Smooth muscle cell (in vitro differentiated cells): ENCODE data around the gene UBE2S. TPM values are rescaled to one million over a fixed set of nuclear protein-coding genes. Genes with fewer than 3 reads are reported as not detected.

Experiments used
- DNase-seq: peaks from one replicate; lab custom pipeline; 2025; ENCODE audit not compliant: unreplicated experiment; lab: John Stamatoyannopoulos, UW
- H2AFZ ChIP-seq: fragments of 200-600 bp; sonication (generic); 2 replicates; pipeline ENCODE4 v1.6.0; 2016; ENCODE audit warnings: antibody characterized with exemption, low read depth, mild to moderate bottlenecking
- H3F3A ChIP-seq: fragments of 200-600 bp; sonication (generic); 2 replicates; pipeline ENCODE4 v1.6.0; 2017; ENCODE audit warnings: antibody characterized with exemption, low read depth
- H3K27ac ChIP-seq: fragments of 200-600 bp; sonication (generic); 2 replicates; pipeline ENCODE4 v1.5.1; 2016; ENCODE audit warnings: low read depth, mild to moderate bottlenecking
- H3K27me3 ChIP-seq: fragments of 200-600 bp; sonication (generic); 2 replicates; pipeline ENCODE4 v1.6.1; 2016; ENCODE audit warnings: low read depth, mild to moderate bottlenecking
- H3K36me3 ChIP-seq: fragments of 200-600 bp; sonication (generic); 2 replicates; pipeline ENCODE4 v1.5.1; 2016; ENCODE audit warnings: low read depth
- H3K4me1 ChIP-seq: fragments of 200-600 bp; sonication (generic); 2 replicates; pipeline ENCODE4 v1.5.1; 2016; ENCODE audit warnings: low read depth
- H3K4me2 ChIP-seq: fragments of 200-600 bp; sonication (generic); 2 replicates; pipeline ENCODE4 v1.6.0; 2016; ENCODE audit warnings: mild to moderate bottlenecking
- H3K4me3 ChIP-seq: fragments of 200-600 bp; sonication (generic); 2 replicates; pipeline ENCODE4 v1.5.1; 2016; ENCODE audit warnings: mild to moderate bottlenecking
- H3K79me2 ChIP-seq: fragments of 200-600 bp; sonication (generic); 2 replicates; pipeline ENCODE4 v1.6.0; 2016; ENCODE audit warnings: low read depth, mild to moderate bottlenecking
- H3K9ac ChIP-seq: fragments of 200-600 bp; sonication (generic); 2 replicates; pipeline ENCODE4 v1.6.0; 2016; ENCODE audit warnings: low read depth
- H3K9me3 ChIP-seq: fragments of 200-600 bp; sonication (generic); replicated peaks from 2 replicates; pipeline ENCODE4 v1.5.1; 2016; ENCODE audit warnings: low read depth
- H4K20me1 ChIP-seq: fragments of 200-600 bp; sonication (generic); 2 replicates; pipeline ENCODE4 v1.6.0; 2016; ENCODE audit warnings: low read depth
- WGBS: methylation state at CpG from one replicate; pipeline ENCODE4 v1.1.7; 2016; ENCODE audit warnings: low lambda C conversion rate; 5-methylcytosine and 5-hydroxymethylcytosine counted together
- polyA plus RNA-seq: library from polyadenylated mRNA; unstranded; fragments of >200 nt; fragmentation: Nextera tagmentation; extraction: Ambion mirVana; gene quantifications from 2 replicates; pipeline ENCODE4 v1.2.1, GENCODE V29; 2016
- total RNA-seq: library from RNA; depleted of rRNA; stranded (reverse); fragments of >200 nt; gene quantifications from 2 replicates; pipeline ENCODE4 v1.2.3, GENCODE V29; 2014
- TF ChIP-seq, protein P1 (sequence below): fragments of 200-600 bp; sonication (generic); IDR thresholded peaks from 2 replicates; pipeline ENCODE4 v1.5.1; 2017; ENCODE audit warnings: borderline replicate concordance, mild to moderate bottlenecking, antibody characterized with exemption; ENCODE audit not compliant: insufficient read depth, poor library complexity, severe bottlenecking

UBE2S gene
- total and polyA plus RNA-seq, 2 experiments from 2014 or later: 39.9 to 171 TPM

DNA sequence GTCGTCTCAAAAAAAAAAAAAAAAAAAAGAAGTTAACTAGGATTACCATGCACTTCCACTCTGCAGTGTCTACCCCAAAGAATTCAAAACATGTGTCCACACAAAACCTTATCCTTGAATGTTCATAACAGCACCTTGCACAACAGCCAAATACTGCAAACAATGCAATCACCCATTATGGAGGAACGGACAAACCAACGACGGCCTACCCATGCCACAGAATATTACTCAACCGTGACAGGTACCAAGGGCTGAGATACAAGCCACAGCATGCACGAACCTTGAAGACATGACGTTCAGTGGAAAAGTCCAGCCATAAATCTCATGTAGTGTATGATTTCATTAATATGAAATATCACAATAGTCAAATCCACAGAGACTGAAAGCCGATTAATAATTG is 38.5 kb upstream of the UBE2S start:
- peaks cover 80% of the 10 kb centered on the region for H3K27me3 ChIP-seq
- DNase-seq: no peak

DNA sequence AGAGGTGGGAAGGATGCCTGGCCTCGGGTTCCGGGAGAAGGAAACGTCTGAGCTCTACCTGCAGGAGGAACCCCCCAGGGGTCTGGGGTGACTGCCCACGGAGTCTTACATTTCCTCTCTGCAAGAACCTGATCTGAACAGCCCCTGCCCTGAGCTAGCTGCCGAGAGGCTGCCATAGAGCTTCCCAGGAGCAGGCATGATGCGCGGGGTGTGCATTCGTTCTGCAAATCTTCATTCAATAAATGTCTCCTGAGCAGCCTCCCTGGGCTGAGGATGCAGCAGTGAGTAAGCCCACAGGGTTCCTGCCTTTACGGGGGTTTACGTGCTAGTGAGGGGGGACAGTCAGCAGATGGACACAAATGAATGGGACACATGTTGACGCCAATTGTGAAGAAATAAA is 37.1 kb upstream of the UBE2S start:
- H3K9ac ChIP-seq: no peak overlapping the region
- H3K4me3 ChIP-seq: no peak overlapping the region
- TF ChIP-seq, protein P1, sequence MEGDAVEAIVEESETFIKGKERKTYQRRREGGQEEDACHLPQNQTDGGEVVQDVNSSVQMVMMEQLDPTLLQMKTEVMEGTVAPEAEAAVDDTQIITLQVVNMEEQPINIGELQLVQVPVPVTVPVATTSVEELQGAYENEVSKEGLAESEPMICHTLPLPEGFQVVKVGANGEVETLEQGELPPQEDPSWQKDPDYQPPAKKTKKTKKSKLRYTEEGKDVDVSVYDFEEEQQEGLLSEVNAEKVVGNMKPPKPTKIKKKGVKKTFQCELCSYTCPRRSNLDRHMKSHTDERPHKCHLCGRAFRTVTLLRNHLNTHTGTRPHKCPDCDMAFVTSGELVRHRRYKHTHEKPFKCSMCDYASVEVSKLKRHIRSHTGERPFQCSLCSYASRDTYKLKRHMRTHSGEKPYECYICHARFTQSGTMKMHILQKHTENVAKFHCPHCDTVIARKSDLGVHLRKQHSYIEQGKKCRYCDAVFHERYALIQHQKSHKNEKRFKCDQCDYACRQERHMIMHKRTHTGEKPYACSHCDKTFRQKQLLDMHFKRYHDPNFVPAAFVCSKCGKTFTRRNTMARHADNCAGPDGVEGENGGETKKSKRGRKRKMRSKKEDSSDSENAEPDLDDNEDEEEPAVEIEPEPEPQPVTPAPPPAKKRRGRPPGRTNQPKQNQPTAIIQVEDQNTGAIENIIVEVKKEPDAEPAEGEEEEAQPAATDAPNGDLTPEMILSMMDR: no peak
- no peak for DNase-seq
- H3K27me3 ChIP-seq: peaks cover 83% of the 10 kb centered on the region
- no peak overlapping the region for H3K4me2 ChIP-seq
- H3K27ac ChIP-seq: no peak overlapping the region
- no peaks in the 10 kb centered on the region for H4K20me1 ChIP-seq
- H3K79me2 ChIP-seq: no peaks in the 10 kb centered on the region
- H3K36me3 ChIP-seq: no peaks in the 10 kb centered on the region
- no peaks in the 10 kb centered on the region for H3K4me1 ChIP-seq
- H3K9me3 ChIP-seq: no peaks in the 10 kb centered on the region
- no peaks in the 10 kb centered on the region for H3F3A ChIP-seq
- 61% methylated on average over 11 of the region's 11 CpGs for WGBS
- H2AFZ ChIP-seq: no peak overlapping the region

More for the DNA sequence above, 38.5 kb upstream of the UBE2S start:
- WGBS: 75% methylated on average over 8 of the region's 8 CpGs
- no peak overlapping the region for H3K4me3 ChIP-seq
- no peaks in the 10 kb centered on the region for H3K36me3 ChIP-seq
- no peaks in the 10 kb centered on the region for H3K9me3 ChIP-seq
- H2AFZ ChIP-seq: no peak overlapping the region
- H3F3A ChIP-seq: no peaks in the 10 kb centered on the region
- H4K20me1 ChIP-seq: no peaks in the 10 kb centered on the region
- H3K27ac ChIP-seq: no peak overlapping the region
- H3K4me2 ChIP-seq: no peak overlapping the region
- no peak overlapping the region for H3K9ac ChIP-seq
- TF ChIP-seq, protein P1: no peak
- H3K4me1 ChIP-seq: no peaks in the 10 kb centered on the region
- H3K79me2 ChIP-seq: no peaks in the 10 kb centered on the region

GRCh38 chr19:55443824-55444480 is 36.4 kb upstream of the UBE2S start:
- Histone ChIP-seq H3K4me1 (no peaks in the 10 kb centered on the region), H3K79me2 (no peaks in the 10 kb centered on the region), H3F3A (no peaks in the 10 kb centered on the region), H3K4me3 (no peak overlapping the region), H3K4me2 (no peak overlapping the region), H2AFZ (no peak overlapping the region), H3K9ac (no peak overlapping the region), H3K9me3 (no peaks in the 10 kb centered on the region), H3K27ac (no peak overlapping the region), H4K20me1 (no peaks in the 10 kb centered on the region), H3K36me3 (no peaks in the 10 kb centered on the region), H3K27me3 (peaks cover 83% of the 10 kb centered on the region)
- WGBS: 58% methylated on average over 17 of the region's 18 CpGs
- no peak for DNase-seq
- TF ChIP-seq, protein P1: no peak
